Measurements from ENCODE around the gene PTPN11. TPM values are rescaled to one million over a fixed set of nuclear protein-coding genes. Genes with fewer than 3 reads are reported as not detected.

Gene PTPN11
- total and polyA plus RNA-seq, 4 donors: 23.3 to 101 (median 44.3) TPM

GRCh38 chr12:112549031-112549430, 130.3 kb downstream of the PTPN11 start:
- Histone ChIP-seq H3K27me3 (ENCODE audit: control insufficient read depth in 3 of 3, insufficient read depth in 3 of 3, low read length in 2 of 3) (no peaks in the 10 kb centered on the region), H3K9ac (ENCODE audit: insufficient read depth in 1 of 2, low read length in 2 of 2) (no peak overlapping the region), H3K9me3 (ENCODE audit: control insufficient read depth in 4 of 4, insufficient read depth in 3 of 4, low read length in 3 of 4) (peaks cover 0 to 2% (median 0%) of the 10 kb centered on the region in 4 donors), H3K4me3 (no peak overlapping the region), H3K36me3 (ENCODE audit: control insufficient read depth in 4 of 4, insufficient read depth in 4 of 4, low read length in 4 of 4) (no peaks in the 10 kb centered on the region), H3K4me1 (ENCODE audit: control insufficient read depth in 5 of 5, insufficient read depth in 5 of 5, low read length in 5 of 5) (no peaks in the 10 kb centered on the region), H3K27ac (ENCODE audit: low read depth in 1 of 2, low read length in 1 of 2) (no peak overlapping the region)
- no peak for TF ChIP-seq CTCF (IDR thresholded peaks at IDR 0.05; ENCODE audit: control extremely low read depth, extremely low read depth)
- no peak for ATAC-seq (ENCODE audit: insufficient read depth, low FRiP score)
- 78 to 81% methylated on average over 5 of the region's 5 CpGs for WGBS, 2 donors
- no peak for DNase-seq

GRCh38 chr12:112551681-112552080, 132.9 kb downstream of the PTPN11 start:
- no peak for TF ChIP-seq CTCF (IDR thresholded peaks at IDR 0.05; ENCODE audit: control extremely low read depth, extremely low read depth)
- no peak overlapping the region for H3K4me3 ChIP-seq
- no peaks in the 10 kb centered on the region for H3K36me3 ChIP-seq (ENCODE audit: control insufficient read depth in 4 of 4, insufficient read depth in 4 of 4, low read length in 4 of 4)
- peaks cover 0 to 4% (median 0%) of the 10 kb centered on the region in 4 donors for H3K9me3 ChIP-seq (ENCODE audit: control insufficient read depth in 4 of 4, insufficient read depth in 3 of 4, low read length in 3 of 4)
- WGBS, 2 donors: 63 to 73% methylated on average over 5 of the region's 5 CpGs
- no peak overlapping the region for H3K27ac ChIP-seq (ENCODE audit: low read depth in 1 of 2, low read length in 1 of 2)
- no peaks in the 10 kb centered on the region for H3K4me1 ChIP-seq (ENCODE audit: control insufficient read depth in 5 of 5, insufficient read depth in 5 of 5, low read length in 5 of 5)
- peaks cover 0 to 4% (median 0%) of the 10 kb centered on the region in 3 donors for H3K27me3 ChIP-seq (ENCODE audit: control insufficient read depth in 3 of 3, insufficient read depth in 3 of 3, low read length in 2 of 3)
- no peak for DNase-seq
- ATAC-seq (ENCODE audit: insufficient read depth, low FRiP score): no peak
- H3K9ac ChIP-seq (ENCODE audit: insufficient read depth in 1 of 2, low read length in 2 of 2): no peak overlapping the region

DNA sequence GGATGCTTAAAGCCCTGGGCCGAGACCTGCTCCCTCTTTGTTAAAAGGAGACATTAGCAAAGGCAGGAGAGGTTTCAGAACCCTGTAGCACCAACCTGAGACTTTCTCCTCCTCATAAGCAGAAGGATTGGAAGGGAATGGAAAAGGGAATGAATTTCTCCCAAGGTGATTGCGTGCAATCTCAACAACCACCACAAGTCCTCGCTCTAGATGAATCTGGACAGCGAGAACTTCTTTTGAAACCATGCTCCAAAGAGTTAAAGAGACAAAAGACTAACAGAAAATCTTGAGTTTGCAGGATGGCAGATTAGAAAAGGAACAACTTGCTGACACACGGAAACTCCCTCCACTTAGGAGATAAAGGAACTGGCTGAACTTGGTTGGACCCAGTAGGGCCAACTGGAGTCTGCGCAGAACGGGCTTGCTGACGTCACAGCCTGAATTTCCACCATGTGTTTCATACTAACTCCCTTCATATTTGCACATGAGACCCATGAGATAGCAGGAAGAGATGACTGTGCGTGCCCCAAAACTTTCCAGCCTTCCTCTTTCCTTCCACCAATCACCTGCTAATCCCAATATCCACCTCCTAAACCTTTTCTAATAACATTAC, 137.0 kb downstream of the PTPN11 start:
- Histone ChIP-seq H3K4me3 (no peak overlapping the region), H3K4me1 (ENCODE audit: control insufficient read depth in 5 of 5, insufficient read depth in 5 of 5, low read length in 5 of 5) (no peaks in the 10 kb centered on the region), H3K9me3 (ENCODE audit: control insufficient read depth in 4 of 4, insufficient read depth in 3 of 4, low read length in 3 of 4) (peaks cover 0 to 2% (median 0%) of the 10 kb centered on the region in 4 donors), H3K36me3 (ENCODE audit: control insufficient read depth in 4 of 4, insufficient read depth in 4 of 4, low read length in 4 of 4) (no peaks in the 10 kb centered on the region), H3K9ac (ENCODE audit: insufficient read depth in 1 of 2, low read length in 2 of 2) (no peak overlapping the region), H3K27me3 (ENCODE audit: control insufficient read depth in 3 of 3, insufficient read depth in 3 of 3, low read length in 2 of 3) (peaks cover 0 to 4% (median 0%) of the 10 kb centered on the region in 3 donors), H3K27ac (ENCODE audit: low read depth in 1 of 2, low read length in 1 of 2) (no peak overlapping the region)
- no peak for DNase-seq
- WGBS, 2 donors: 74 to 80% methylated on average over 9 of the region's 9 CpGs
- ATAC-seq (ENCODE audit: insufficient read depth, low FRiP score): no peak
- TF ChIP-seq CTCF (IDR thresholded peaks at IDR 0.05; ENCODE audit: control extremely low read depth, extremely low read depth): no peak

All from lung (tissue), 12 donors.